DOHH2 (cell line): ENCODE measurements around the gene CTTNBP2NL.
"Not testable (repeated sequence)": the region's sequence is repeated elsewhere in the genome, so short reads cannot be mapped to it uniquely, and the experiment has no call there.

Source experiments
- H3F3A ChIP-seq: fragments of 200-600 bp; sonication (generic), shearing (Covaris generic); 2 replicates; pipeline ENCODE4 v1.6.0; 2016; ENCODE audit warnings: antibody characterized with exemption, mild to moderate bottlenecking; ENCODE audit not compliant: control insufficient read depth, insufficient read depth
- H3K27ac ChIP-seq: fragments of 200-600 bp; sonication (generic); 2 replicates; pipeline ENCODE4 v1.5.1; 2014; ENCODE audit warnings: low read depth, mild to moderate bottlenecking, low read length, moderate library complexity
- H3K27me3 ChIP-seq: fragments of 200-600 bp; sonication (generic); 2 replicates; pipeline ENCODE4 v1.6.1; 2014; ENCODE audit warnings: mild to moderate bottlenecking, low read length, mixed read lengths; ENCODE audit not compliant: control insufficient read depth
- H3K36me3 ChIP-seq: fragments of 200-600 bp; sonication (generic); 2 replicates; pipeline ENCODE4 v1.6.1; 2014; ENCODE audit warnings: mild to moderate bottlenecking, low read length, moderate library complexity, mixed read lengths; ENCODE audit not compliant: control insufficient read depth
- H3K4me1 ChIP-seq: fragments of 200-600 bp; sonication (generic); 2 replicates; pipeline ENCODE4 v1.6.1; 2014; ENCODE audit warnings: mild to moderate bottlenecking, low read length, mixed read lengths; ENCODE audit not compliant: control insufficient read depth
- H3K4me2 ChIP-seq: fragments of 200-600 bp; sonication (generic); 2 replicates; pipeline ENCODE4 v1.6.0; 2014; ENCODE audit warnings: mild to moderate bottlenecking, low read length, moderate library complexity
- H3K4me3 ChIP-seq: fragments of 200-600 bp; sonication (generic); 2 replicates; pipeline ENCODE4 v1.5.1; 2014; ENCODE audit warnings: mild to moderate bottlenecking, low read length, mixed read lengths
- H3K79me2 ChIP-seq: fragments of 200-600 bp; sonication (generic); 2 replicates; pipeline ENCODE4 v1.6.1; 2014; ENCODE audit warnings: mild to moderate bottlenecking, low read length, mixed read lengths; ENCODE audit not compliant: control insufficient read depth
- H3K9me2 ChIP-seq: fragments of 200-600 bp; sonication (generic); replicated peaks from 2 replicates; pipeline ENCODE4 v1.6.1; 2014; ENCODE audit warnings: mild to moderate bottlenecking, low read length, mixed read lengths; ENCODE audit not compliant: control insufficient read depth
- H3K9me3 ChIP-seq: fragments of 200-600 bp; sonication (generic); 2 replicates; pipeline ENCODE4 v1.6.1; 2014; ENCODE audit warnings: antibody characterized with exemption, low read length, mixed read lengths; ENCODE audit not compliant: control insufficient read depth, insufficient read depth
- H4K20me1 ChIP-seq: fragments of 200-600 bp; sonication (generic); 2 replicates; pipeline ENCODE4 v1.6.0; 2014; ENCODE audit warnings: low read depth, mild to moderate bottlenecking, antibody characterized with exemption, low read length, moderate library complexity; ENCODE audit not compliant: control insufficient read depth, insufficient read depth
- EZH2phosphoT487 ChIP-seq: fragments of 200-600 bp; sonication (generic); IDR thresholded peaks from 2 replicates; pipeline ENCODE4 v1.6.1; 2017; ENCODE audit warnings: borderline replicate concordance, mild to moderate bottlenecking, antibody characterized with exemption, low read length, moderate library complexity, mixed read lengths
- TF ChIP-seq, protein P1 (sequence below): fragments of 200-600 bp; sonication (generic); IDR thresholded peaks from one replicate; pipeline ENCODE4 v1.5.1; 2014; ENCODE audit warnings: antibody characterized with exemption, mild to moderate bottlenecking, low read depth, low read length; ENCODE audit not compliant: poor library complexity, severe bottlenecking

Gene CTTNBP2NL

GRCh38 chr1:112396653-112397471 is 848 bp downstream of the CTTNBP2NL start:
- Histone ChIP-seq H3K4me1 (peaks cover 48% of the 10 kb centered on the region), H3K4me3 (peak overlapping the region; percentile 96), H3K9me2 (no peaks in the 10 kb centered on the region), H3K36me3 (no peaks in the 10 kb centered on the region), H3K4me2 (peak overlapping the region; percentile 71), H3K79me2 (peaks cover 24% of the 10 kb centered on the region), H3K27ac (no peak overlapping the region), H3F3A (peaks cover 16% of the 10 kb centered on the region), H3K9me3 (no peaks in the 10 kb centered on the region), H4K20me1 (no peaks in the 10 kb centered on the region), H3K27me3 (no peaks in the 10 kb centered on the region)
- TF ChIP-seq, protein P1, sequence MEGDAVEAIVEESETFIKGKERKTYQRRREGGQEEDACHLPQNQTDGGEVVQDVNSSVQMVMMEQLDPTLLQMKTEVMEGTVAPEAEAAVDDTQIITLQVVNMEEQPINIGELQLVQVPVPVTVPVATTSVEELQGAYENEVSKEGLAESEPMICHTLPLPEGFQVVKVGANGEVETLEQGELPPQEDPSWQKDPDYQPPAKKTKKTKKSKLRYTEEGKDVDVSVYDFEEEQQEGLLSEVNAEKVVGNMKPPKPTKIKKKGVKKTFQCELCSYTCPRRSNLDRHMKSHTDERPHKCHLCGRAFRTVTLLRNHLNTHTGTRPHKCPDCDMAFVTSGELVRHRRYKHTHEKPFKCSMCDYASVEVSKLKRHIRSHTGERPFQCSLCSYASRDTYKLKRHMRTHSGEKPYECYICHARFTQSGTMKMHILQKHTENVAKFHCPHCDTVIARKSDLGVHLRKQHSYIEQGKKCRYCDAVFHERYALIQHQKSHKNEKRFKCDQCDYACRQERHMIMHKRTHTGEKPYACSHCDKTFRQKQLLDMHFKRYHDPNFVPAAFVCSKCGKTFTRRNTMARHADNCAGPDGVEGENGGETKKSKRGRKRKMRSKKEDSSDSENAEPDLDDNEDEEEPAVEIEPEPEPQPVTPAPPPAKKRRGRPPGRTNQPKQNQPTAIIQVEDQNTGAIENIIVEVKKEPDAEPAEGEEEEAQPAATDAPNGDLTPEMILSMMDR, result no peak
- no peak for TF ChIP-seq EZH2phosphoT487

DNA sequence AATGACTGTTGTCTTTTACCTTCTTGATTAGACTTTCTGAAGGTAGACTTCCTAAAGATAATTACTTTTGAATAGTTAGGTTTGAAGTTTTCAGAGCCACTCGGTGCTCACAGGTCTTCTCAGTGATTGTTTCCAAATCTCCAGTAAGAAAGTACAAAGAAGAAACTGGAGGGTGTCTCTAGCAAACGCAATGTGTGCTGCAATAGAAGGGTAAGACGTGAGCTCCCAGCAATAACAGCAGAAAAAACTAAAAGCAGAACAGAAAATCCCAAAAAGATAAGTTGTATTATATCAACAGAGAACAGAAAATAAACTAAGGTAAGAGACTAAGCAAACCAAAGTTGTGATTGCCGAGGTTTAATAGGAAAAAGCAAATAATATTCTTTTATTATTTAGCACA is 1.8 kb downstream of the CTTNBP2NL start:
- Histone ChIP-seq H3K4me1 (peaks cover 48% of the 10 kb centered on the region), H3K36me3 (no peaks in the 10 kb centered on the region), H3K4me2 (peak overlapping the region; percentile 71; the same call in 1 of the 2 replicates), H3F3A (peaks cover 16% of the 10 kb centered on the region), H3K9me3 (no peaks in the 10 kb centered on the region), H3K4me3 (no peak overlapping the region), H3K79me2 (peaks cover 24% of the 10 kb centered on the region), H3K9me2 (no peaks in the 10 kb centered on the region), H4K20me1 (no peaks in the 10 kb centered on the region), H3K27ac (no peak overlapping the region), H3K27me3 (no peaks in the 10 kb centered on the region)
- no peak for TF ChIP-seq EZH2phosphoT487
- TF ChIP-seq, protein P1, result no peak

GRCh38 chr1:112399456-112399855 is 3.4 kb downstream of the CTTNBP2NL start:
- peaks cover 36% of the 10 kb centered on the region for H3K4me1 ChIP-seq
- no peaks in the 10 kb centered on the region for H3K36me3 ChIP-seq
- H3K4me2 ChIP-seq, result no peak overlapping the region
- H3K27ac ChIP-seq, result no peak overlapping the region
- no peaks in the 10 kb centered on the region for H3K9me3 ChIP-seq
- H3K4me3 ChIP-seq, result no peak overlapping the region
- H3K27me3 ChIP-seq, result no peaks in the 10 kb centered on the region
- H3K79me2 ChIP-seq, result peaks cover 24% of the 10 kb centered on the region
- H3F3A ChIP-seq, result peaks cover 11% of the 10 kb centered on the region
- no peaks in the 10 kb centered on the region for H4K20me1 ChIP-seq
- no peak for TF ChIP-seq EZH2phosphoT487
- TF ChIP-seq, protein P1, result no peak
- H3K9me2 ChIP-seq, result no peaks in the 10 kb centered on the region

- H3K4me1 ChIP-seq, result peaks cover 25% of the 10 kb centered on the region
- H3F3A ChIP-seq, H3K9me2 ChIP-seq, H3K4me2 ChIP-seq, H3K4me3 ChIP-seq, H3K27me3 ChIP-seq, H3K27ac ChIP-seq, H3K9me3 ChIP-seq, H4K20me1 ChIP-seq, H3K36me3 ChIP-seq: not testable (repeated sequence)
- peaks cover 24% of the 10 kb centered on the region for H3K79me2 ChIP-seq
These were observed 4.7 kb downstream of the CTTNBP2NL start for GRCh38 chr1:112400706-112401105.
